HL-60 (cell line): Measurements from ENCODE around the gene WBP2.

Experiments
- DNase-seq, 2 experiments: peaks; one replicate each; pipeline ENCODE4 v3.0.0-alpha.2; 2010 to 2020; ENCODE audit warnings: low read depth in 1 of 2, low spot score in 1 of 2
- H3K27ac ChIP-seq: fragments of 250-450 bp; sonication (Bioruptor Pico); replicated peaks from 2 replicates; pipeline ENCODE4 v1.5.1; 2020; ENCODE audit warnings: mild to moderate bottlenecking, moderate library complexity
- H3K27me3 ChIP-seq: fragments of 250-450 bp; sonication (Bioruptor Pico); 2 replicates; pipeline ENCODE4 v1.5.1; 2021; ENCODE audit warnings: mild to moderate bottlenecking, moderate library complexity; ENCODE audit not compliant: insufficient read depth, poor library complexity, severe bottlenecking
- H3K4me3 ChIP-seq: replicated peaks from 2 replicates; pipeline ENCODE4 v1.5.1; 2011; ENCODE audit warnings: mild to moderate bottlenecking, control low read depth, low read length; ENCODE audit not compliant: insufficient read depth
- GABPA ChIP-seq: IDR thresholded peaks from 2 replicates; pipeline ENCODE4 v1.6.1; 2012; ENCODE audit warnings: low read depth
- POLR2AphosphoS5 ChIP-seq: IDR thresholded peaks from 2 replicates; pipeline ENCODE4 v1.6.1; 2012; ENCODE audit warnings: low read depth
- SPI1 ChIP-seq: IDR thresholded peaks from 2 replicates; pipeline ENCODE4 v1.6.1; 2012; ENCODE audit warnings: low read depth, mild to moderate bottlenecking, borderline replicate concordance
- TF ChIP-seq, protein P1 (sequence below): IDR thresholded peaks from 2 replicates; pipeline ENCODE4 v1.6.1; 2012; ENCODE audit warnings: low read depth; ENCODE audit not compliant: insufficient replicate concordance
- TF ChIP-seq, protein P2 (sequence below): IDR thresholded peaks from one replicate; pipeline ENCODE4 v1.5.1; 2011; ENCODE audit warnings: low read length, control low read depth, inconsistent platforms; ENCODE audit not compliant: insufficient read depth

Gene WBP2

DNA sequence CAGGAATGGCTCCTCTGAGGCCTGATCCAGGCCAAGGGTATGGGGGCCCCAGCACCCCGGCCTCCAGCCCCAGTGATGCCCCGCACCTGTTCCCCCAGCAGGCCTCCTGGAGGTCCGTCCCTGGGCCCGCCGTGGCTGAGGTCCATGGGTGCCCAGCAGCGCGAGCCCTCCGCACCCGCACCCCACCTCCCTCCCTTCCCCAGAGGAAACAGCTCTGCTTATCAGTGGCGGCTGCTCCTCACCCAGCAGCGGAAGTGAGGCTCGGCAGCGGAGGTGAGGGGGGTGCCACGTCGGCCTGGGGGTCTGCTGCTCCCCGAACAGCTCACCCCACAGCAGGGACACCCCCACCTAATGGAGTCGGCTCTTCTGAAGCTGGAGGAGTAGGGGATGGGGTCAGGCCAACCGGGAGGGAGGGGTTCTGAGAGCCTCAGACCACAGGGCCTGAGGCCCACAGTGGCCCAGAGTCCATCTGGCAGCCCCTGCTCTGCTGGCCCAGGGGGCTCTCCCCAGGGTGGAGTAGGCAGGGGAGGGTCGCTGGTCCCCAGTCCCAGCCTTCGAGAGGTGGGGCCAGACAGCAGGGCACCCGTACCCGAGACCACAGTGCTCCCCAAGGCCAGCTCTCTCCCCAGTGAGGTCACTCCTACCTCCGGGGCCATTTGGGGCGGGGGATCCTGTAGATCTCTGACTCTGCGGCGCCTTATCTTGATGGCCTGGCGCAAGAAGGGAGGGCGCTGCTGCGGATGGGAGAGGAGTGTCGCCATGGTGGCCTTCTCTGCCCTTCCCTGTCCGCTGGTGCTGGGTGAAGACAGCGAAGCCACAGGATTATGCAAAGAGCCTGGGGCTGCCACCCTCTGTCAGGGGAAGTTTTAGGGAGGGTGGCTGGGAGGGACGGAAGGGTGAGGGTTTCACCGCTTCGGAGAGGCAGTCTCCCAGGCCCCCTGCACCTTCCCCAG lies 11.3 kb downstream of the WBP2 start, which contains the start of gene UNC13D:
Gene UNC13D, minus strand, starts transcription at position 828 of the 953 bp plus-strand sequence. Its CDS starts 67 bp downstream, at position 761.
- H3K4me3 ChIP-seq = peak within 1 kb of the TSS; percentile 81
- no peaks in the 10 kb centered on the region for H3K27me3 ChIP-seq
- TF ChIP-seq, protein P1, sequence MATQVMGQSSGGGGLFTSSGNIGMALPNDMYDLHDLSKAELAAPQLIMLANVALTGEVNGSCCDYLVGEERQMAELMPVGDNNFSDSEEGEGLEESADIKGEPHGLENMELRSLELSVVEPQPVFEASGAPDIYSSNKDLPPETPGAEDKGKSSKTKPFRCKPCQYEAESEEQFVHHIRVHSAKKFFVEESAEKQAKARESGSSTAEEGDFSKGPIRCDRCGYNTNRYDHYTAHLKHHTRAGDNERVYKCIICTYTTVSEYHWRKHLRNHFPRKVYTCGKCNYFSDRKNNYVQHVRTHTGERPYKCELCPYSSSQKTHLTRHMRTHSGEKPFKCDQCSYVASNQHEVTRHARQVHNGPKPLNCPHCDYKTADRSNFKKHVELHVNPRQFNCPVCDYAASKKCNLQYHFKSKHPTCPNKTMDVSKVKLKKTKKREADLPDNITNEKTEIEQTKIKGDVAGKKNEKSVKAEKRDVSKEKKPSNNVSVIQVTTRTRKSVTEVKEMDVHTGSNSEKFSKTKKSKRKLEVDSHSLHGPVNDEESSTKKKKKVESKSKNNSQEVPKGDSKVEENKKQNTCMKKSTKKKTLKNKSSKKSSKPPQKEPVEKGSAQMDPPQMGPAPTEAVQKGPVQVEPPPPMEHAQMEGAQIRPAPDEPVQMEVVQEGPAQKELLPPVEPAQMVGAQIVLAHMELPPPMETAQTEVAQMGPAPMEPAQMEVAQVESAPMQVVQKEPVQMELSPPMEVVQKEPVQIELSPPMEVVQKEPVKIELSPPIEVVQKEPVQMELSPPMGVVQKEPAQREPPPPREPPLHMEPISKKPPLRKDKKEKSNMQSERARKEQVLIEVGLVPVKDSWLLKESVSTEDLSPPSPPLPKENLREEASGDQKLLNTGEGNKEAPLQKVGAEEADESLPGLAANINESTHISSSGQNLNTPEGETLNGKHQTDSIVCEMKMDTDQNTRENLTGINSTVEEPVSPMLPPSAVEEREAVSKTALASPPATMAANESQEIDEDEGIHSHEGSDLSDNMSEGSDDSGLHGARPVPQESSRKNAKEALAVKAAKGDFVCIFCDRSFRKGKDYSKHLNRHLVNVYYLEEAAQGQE = peak; percentile 54
- TF ChIP-seq POLR2AphosphoS5 (peak; percentile 80), GABPA (no peak), SPI1 (peak; percentile 75; the same call in 1 of the 2 replicates)
- TF ChIP-seq, protein P2, sequence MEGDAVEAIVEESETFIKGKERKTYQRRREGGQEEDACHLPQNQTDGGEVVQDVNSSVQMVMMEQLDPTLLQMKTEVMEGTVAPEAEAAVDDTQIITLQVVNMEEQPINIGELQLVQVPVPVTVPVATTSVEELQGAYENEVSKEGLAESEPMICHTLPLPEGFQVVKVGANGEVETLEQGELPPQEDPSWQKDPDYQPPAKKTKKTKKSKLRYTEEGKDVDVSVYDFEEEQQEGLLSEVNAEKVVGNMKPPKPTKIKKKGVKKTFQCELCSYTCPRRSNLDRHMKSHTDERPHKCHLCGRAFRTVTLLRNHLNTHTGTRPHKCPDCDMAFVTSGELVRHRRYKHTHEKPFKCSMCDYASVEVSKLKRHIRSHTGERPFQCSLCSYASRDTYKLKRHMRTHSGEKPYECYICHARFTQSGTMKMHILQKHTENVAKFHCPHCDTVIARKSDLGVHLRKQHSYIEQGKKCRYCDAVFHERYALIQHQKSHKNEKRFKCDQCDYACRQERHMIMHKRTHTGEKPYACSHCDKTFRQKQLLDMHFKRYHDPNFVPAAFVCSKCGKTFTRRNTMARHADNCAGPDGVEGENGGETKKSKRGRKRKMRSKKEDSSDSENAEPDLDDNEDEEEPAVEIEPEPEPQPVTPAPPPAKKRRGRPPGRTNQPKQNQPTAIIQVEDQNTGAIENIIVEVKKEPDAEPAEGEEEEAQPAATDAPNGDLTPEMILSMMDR = no peak
- peak; percentile 84 to 93 for DNase-seq
- H3K27ac ChIP-seq = peak within 1 kb of the TSS; percentile 94

DNA sequence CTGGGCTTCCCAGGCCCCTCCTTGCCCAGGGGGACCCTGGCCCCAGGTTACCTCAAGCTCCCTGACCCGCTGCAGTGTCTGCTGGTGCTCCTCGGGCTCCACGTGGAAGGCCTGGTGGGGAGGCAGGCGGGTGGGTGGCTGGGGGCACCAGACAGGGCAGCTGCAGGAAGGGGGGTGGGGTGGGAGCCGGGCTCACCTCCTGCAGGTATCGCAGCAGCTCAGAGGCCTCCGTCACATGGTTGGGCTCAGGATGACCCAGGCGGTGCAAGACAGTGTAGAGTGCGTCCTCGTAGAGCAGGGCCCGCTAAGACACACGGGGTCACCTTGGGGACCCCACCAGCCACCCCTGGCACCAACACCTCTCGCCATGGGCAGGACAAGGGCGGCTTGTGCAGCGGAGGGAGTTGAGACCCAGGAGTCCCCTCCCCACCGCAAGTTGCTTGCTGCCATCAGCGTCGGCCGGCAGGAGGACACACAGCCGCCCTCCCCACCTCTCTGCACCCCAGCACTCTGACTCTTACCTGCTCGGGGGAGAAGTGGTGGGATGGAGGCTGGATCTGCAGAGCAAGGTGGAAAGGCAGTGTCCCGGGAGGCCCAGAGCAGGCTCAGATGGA lies 12.1 kb downstream of the WBP2 start:
- TF ChIP-seq POLR2AphosphoS5 (no peak), SPI1 (no peak), GABPA (no peak)
- TF ChIP-seq, protein P1 = no peak
- TF ChIP-seq, protein P2 = no peak
- Histone ChIP-seq H3K27ac (peak overlapping the region; percentile 94), H3K4me3 (peak overlapping the region; percentile 81), H3K27me3 (no peaks in the 10 kb centered on the region)
- DNase-seq = no peak

DNA sequence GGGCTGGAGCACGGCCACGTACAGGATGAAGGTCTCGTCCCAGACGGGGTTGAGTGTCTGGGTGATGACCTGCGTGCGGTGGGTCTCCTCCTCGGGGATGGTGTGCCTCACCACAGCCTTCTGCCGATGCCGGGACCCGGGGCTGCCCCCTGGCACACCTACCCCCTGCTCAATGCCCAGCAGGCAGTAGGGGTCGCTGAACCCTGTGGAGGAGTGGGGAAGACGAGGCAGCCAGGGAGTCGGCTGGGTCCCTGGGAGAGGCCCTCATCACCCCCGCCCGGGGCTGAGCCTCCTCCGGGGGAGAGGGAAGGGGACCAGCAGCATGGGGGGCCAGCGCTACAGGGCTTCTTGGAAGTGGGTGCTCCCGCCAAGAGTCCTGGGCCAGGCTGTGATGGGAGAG lies 12.7 kb downstream of the WBP2 start:
- no peaks in the 10 kb centered on the region for H3K27me3 ChIP-seq
- H3K27ac ChIP-seq = peak overlapping the region; percentile 94
- peak overlapping the region; percentile 81; the same call in 1 of the 2 replicates for H3K4me3 ChIP-seq
- no peak for DNase-seq
- no peak for TF ChIP-seq SPI1
- TF ChIP-seq, protein P1 = no peak
